Adrenal gland (tissue), 5 donors: ENCODE results near the gene PAEP.

Experiments used
- POLR2A ChIP-seq, 2 donors: fragments of 450-650 bp; IDR thresholded peaks; one replicate each; pipeline ENCODE4 v1.6.1; 2017; ENCODE audit warnings: antibody characterized with exemption in 2 of 2, mild to moderate bottlenecking in 2 of 2, moderate library complexity in 1 of 2
- TF ChIP-seq, protein P1 (sequence below), 6 experiments: fragments of 450-650 bp in 4 of 6; fragments of 200-600 bp in 2 of 6; sonication (generic) in 1 of 6; IDR thresholded peaks; 1 replicate in 5 of 6; 2 replicates in 1 of 6; pipeline versions ENCODE4 v1.5.1 to v1.8.0; 2016 to 2021; ENCODE audit warnings: antibody characterized with exemption in 6 of 6, mild to moderate bottlenecking in 2 of 6, moderate library complexity in 1 of 6
- donor health status: DM: no; HTN: no; CAD: no.

DNA sequence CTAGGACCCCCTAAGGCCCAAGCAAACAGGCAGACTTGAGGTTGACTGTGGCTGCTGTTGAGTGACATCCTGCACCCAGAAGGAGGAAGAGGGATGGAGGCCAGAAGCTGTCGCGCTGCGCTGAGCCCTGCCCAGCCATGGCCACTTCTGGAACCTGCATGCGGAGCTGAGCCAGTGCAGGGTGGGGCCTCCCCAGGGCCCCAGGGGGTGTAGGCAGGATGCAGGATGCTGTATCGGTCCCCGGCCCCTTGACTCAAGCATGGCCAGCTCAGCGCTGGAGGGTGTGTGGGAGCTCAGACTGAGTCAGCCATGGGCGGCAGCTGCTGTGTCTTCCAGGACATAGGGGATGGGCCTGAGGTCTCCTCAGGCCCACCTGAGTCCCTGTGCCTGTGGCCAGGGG lies 50.9 kb downstream of the PAEP start:
- TF ChIP-seq, protein P1, sequence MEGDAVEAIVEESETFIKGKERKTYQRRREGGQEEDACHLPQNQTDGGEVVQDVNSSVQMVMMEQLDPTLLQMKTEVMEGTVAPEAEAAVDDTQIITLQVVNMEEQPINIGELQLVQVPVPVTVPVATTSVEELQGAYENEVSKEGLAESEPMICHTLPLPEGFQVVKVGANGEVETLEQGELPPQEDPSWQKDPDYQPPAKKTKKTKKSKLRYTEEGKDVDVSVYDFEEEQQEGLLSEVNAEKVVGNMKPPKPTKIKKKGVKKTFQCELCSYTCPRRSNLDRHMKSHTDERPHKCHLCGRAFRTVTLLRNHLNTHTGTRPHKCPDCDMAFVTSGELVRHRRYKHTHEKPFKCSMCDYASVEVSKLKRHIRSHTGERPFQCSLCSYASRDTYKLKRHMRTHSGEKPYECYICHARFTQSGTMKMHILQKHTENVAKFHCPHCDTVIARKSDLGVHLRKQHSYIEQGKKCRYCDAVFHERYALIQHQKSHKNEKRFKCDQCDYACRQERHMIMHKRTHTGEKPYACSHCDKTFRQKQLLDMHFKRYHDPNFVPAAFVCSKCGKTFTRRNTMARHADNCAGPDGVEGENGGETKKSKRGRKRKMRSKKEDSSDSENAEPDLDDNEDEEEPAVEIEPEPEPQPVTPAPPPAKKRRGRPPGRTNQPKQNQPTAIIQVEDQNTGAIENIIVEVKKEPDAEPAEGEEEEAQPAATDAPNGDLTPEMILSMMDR (IDR thresholded peaks at IDR 0.05), result no peak
- TF ChIP-seq POLR2A (IDR thresholded peaks at IDR 0.05), result no peak
